PFSK-1 (cell line): ENCODE measurements around the gene EVC2.

ENCODE experiments used
- POLR2AphosphoS5 ChIP-seq: IDR thresholded peaks from 2 replicates; pipeline ENCODE4 v1.6.1; 2012; ENCODE audit warnings: low read depth, mild to moderate bottlenecking, control low read depth, low read length, moderate library complexity
- TAF1 ChIP-seq: IDR thresholded peaks from 2 replicates; pipeline ENCODE4 v1.6.1; 2012; ENCODE audit warnings: low read length, control low read depth, borderline replicate concordance; ENCODE audit not compliant: insufficient read depth

- TF ChIP-seq POLR2AphosphoS5 (no peak), TAF1 (no peak)
Measured at GRCh38 chr4:5630762-5631161, 77.6 kb downstream of the EVC2 start.
